Muscle layer of colon (tissue), 2 donors: Measurements from ENCODE around the gene ORM2.
A peak's percentile ranks its signal among the peaks of the same experiment; 100 is the strongest.

Source experiments
- H3K27ac ChIP-seq: one replicate; pipeline ENCODE4 v1.7.0; 2013; ENCODE audit warnings: low read depth, mild to moderate bottlenecking, low read length, moderate library complexity
- H3K27me3 ChIP-seq, 2 donors: one replicate each; pipeline ENCODE4 v1.7.0; 2013; ENCODE audit warnings: low read length in 2 of 2, mild to moderate bottlenecking in 2 of 2; ENCODE audit not compliant: insufficient read depth in 2 of 2, control insufficient read depth in 1 of 2
- H3K36me3 ChIP-seq: one replicate; pipeline ENCODE4 v1.7.0; 2013; ENCODE audit warnings: mild to moderate bottlenecking, low read length; ENCODE audit not compliant: insufficient read depth
- H3K4me1 ChIP-seq: one replicate; pipeline ENCODE4 v1.7.0; 2013; ENCODE audit warnings: mild to moderate bottlenecking, low read length; ENCODE audit not compliant: insufficient read depth
- H3K4me3 ChIP-seq, 2 donors: one replicate each; pipeline ENCODE4 v1.7.0; 2013; ENCODE audit warnings: low read length in 2 of 2, low read depth in 1 of 2, mild to moderate bottlenecking in 1 of 2, moderate library complexity in 1 of 2
- H3K9ac ChIP-seq: one replicate; pipeline ENCODE4 v1.7.0; 2013; ENCODE audit warnings: low read length
- H3K9me3 ChIP-seq: one replicate; pipeline ENCODE4 v1.7.0; 2013; ENCODE audit warnings: mild to moderate bottlenecking, low read length
- donor health status: abdominal sarcoma.
- donor health status: Adenocarcinoma of cecum.

Gene ORM2

DNA sequence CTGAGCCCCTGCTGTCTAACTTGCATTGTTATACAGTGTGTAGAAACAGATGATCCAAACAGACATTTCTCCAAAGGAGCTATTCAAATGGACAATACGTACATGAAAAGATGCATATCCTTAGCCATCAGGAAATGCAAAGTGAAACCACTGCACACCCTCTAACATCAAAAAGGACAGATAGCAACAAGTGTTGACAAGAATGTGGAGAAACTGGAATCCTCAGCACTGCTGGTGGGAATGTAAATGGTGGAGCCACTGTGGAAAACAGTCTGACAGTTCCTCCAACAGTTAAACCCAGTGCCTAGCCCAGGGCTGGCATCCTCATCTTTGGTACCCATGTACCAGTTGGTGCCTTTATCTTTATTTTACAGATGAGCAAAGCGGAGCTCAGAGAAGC is 8.5 kb downstream of the ORM2 start:
- no peak overlapping the region for H3K4me3 ChIP-seq
- no peak overlapping the region for H3K9ac ChIP-seq
- peaks cover 45% of the 10 kb centered on the region for H3K36me3 ChIP-seq
- no peaks in the 10 kb centered on the region for H3K9me3 ChIP-seq
- H3K27me3 ChIP-seq: no peaks in the 10 kb centered on the region
- peaks cover 3% of the 10 kb centered on the region for H3K4me1 ChIP-seq
- H3K27ac ChIP-seq: no peak overlapping the region

DNA sequence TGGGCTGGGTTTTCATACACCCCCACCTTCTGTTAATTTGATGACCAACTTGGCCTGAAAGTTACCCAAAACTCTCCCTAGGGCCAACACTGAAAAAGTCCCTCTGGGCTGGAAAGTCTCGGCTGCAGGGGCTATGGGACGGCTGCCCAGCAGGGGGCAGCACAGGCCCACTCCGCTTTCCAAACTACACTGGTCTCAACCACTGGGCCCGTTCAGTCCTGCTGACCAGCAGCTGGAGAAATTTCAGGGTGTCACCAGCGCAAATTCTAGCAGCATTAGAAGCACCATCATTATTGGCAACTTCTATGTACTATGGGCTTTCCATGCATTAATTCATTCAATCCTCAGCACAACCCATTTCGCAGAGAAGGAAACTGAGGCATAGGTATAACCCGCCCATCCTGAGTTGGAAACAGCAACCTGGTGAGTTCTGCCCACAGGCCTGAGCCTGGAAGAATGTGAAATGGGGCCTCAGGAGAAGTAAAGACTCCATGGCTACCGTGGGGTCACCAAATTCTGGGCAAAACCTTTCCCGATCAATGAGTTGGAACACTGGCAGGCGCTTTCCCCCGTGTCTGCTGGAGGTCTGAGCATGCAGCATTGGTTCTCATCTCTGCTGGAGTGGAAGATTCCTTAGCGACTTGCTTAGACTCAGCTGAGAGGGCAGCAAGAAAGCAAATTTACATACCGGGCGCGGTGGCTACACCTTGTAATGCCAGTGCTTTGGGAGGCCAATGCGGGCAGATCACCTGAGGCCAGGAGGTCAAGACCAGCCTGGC is 9.7 kb downstream of the ORM2 start:
- Histone ChIP-seq H3K4me1 (peaks cover 11% of the 10 kb centered on the region), H3K36me3 (peaks cover 51% of the 10 kb centered on the region), H3K27me3 (no peaks in the 10 kb centered on the region), H3K9me3 (no peaks in the 10 kb centered on the region), H3K4me3 (no peak overlapping the region), H3K9ac (no peak overlapping the region), H3K27ac (no peak overlapping the region)

DNA sequence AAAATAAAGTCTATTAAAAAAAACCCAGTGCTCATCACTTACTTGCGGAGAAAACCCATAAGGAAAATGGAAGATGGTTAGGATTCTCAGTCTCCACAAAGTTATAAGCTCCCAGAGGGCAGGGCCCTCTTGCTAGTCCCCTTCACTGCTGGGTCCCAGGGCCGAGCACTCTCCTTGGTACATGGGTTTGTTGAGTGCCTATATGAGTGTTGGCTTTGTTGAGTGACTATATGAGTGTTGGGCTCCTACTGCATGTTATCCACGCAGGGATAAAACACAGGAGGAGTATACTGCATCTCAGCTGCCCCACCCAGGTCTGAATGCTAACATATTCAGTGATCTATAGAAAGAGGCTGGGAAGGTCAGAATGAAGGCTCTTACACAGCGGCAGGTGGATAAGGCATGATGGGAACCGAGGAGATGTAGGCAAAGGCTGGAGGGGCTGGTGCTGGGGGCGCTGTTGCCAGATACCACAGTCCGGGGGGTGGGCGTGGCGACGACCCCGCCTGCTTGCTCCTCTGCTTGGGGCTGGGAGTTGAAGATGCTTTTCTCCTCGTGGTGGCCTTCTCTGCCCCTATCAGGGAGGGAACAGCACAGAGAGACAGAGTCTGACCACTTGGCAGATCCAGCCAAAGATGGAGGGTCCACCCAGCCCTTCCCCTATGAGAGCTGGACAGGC is 11.6 kb downstream of the ORM2 start:
- H3K27me3 ChIP-seq: no peaks in the 10 kb centered on the region
- H3K4me1 ChIP-seq: peaks cover 15% of the 10 kb centered on the region
- H3K27ac ChIP-seq: no peak overlapping the region
- H3K9me3 ChIP-seq: no peaks in the 10 kb centered on the region
- H3K36me3 ChIP-seq: peaks cover 67% of the 10 kb centered on the region
- no peak overlapping the region for H3K4me3 ChIP-seq
- no peak overlapping the region for H3K9ac ChIP-seq

DNA sequence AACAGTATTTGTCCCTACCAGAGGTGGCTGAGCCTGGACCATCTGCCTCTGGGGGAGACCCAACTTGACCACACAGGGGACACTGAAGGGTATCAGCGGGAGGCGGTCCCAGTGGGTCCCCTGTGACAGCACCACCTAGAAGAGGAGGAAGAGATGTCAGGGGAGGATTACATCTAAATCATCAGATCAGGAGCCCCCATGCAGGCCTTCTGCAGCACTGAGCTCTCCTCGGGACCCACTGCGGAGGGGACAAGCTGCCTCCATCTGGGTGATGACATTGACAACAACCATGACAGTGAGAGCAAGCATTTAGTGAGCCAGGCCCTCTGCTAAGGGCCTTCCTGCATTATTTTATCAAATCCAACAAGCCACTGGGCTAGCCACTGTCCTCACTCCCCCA is 12.3 kb downstream of the ORM2 start:
- no peaks in the 10 kb centered on the region for H3K9me3 ChIP-seq
- H3K36me3 ChIP-seq: peaks cover 74% of the 10 kb centered on the region
- H3K4me3 ChIP-seq: no peak overlapping the region
- H3K9ac ChIP-seq: no peak overlapping the region
- H3K27me3 ChIP-seq: no peaks in the 10 kb centered on the region
- no peak overlapping the region for H3K27ac ChIP-seq
- peaks cover 15% of the 10 kb centered on the region for H3K4me1 ChIP-seq

DNA sequence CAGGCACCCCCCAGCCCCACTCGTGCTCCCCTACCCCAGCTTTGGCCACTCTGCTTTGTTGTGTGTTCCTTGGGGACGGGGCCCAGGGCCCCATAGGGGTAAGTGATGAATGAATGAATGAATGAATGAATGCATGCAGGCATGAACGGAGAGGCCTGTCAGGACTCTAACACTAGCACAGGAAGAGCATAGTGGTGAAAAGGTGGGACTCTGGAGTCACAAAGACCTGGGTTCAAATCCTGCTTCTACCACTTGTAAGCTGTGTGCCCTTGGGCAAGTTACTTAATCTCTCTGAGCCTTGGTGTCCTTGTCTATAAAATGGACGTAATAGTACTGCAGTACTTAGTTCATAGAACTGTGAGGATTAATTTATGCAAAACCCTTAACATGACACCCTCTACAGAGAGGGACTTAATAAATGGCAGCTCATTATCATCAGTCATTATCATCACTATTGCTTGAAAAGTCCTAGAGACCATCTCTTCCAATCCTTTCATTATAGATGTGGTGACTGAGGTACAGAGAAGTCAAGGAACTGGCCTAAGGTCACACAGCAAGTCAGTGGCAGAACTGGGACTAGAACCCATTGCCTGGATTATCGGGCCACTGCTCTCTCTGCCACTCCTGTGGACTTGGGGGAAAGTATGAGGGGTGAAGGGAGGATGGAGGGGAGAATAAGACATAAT is 13.2 kb downstream of the ORM2 start:
- H3K36me3 ChIP-seq: peaks cover 74% of the 10 kb centered on the region
- peaks cover 15% of the 10 kb centered on the region for H3K4me1 ChIP-seq
- H3K4me3 ChIP-seq: no peak overlapping the region
- H3K27ac ChIP-seq: peak overlapping the region; percentile 63
- no peaks in the 10 kb centered on the region for H3K9me3 ChIP-seq
- H3K9ac ChIP-seq: no peak overlapping the region
- no peaks in the 10 kb centered on the region for H3K27me3 ChIP-seq

DNA sequence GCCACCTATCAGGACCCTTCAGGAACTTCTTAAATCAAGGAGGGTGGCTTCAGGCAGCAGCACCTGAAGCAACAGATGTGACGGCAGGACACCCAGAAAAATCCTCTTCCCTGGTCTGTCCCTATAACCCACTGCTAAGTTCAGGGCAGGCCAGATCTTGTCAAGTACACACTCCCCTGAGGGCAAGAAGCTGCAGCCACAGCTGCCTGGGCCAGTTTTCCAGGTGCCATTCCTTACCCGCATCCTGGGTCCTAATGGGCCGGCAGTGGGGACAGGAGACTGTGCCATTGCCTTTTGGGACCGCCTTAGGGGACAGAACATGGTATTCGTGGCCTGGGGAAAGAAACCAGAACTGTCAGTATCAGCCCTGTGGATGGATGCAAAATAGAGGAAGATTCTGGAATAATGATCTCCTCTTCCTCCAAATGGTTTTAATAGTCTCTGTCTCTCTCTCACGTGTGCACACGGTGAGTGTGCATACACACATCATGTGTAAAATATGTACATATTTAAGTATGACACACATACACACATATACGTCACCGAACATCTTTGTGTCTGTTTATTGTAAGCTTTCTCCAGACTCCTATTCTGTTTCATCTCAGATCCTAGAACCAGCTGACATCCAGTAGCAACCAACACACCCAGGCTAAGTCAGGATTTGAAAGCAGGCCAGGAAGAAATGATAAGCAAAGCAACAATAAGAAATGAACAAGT is 14.0 kb downstream of the ORM2 start:
- Histone ChIP-seq H3K4me3 (no peak overlapping the region), H3K9me3 (no peaks in the 10 kb centered on the region), H3K27me3 (no peaks in the 10 kb centered on the region), H3K4me1 (peaks cover 23% of the 10 kb centered on the region), H3K27ac (peak overlapping the region; percentile 67), H3K9ac (no peak overlapping the region), H3K36me3 (peaks cover 70% of the 10 kb centered on the region)

DNA sequence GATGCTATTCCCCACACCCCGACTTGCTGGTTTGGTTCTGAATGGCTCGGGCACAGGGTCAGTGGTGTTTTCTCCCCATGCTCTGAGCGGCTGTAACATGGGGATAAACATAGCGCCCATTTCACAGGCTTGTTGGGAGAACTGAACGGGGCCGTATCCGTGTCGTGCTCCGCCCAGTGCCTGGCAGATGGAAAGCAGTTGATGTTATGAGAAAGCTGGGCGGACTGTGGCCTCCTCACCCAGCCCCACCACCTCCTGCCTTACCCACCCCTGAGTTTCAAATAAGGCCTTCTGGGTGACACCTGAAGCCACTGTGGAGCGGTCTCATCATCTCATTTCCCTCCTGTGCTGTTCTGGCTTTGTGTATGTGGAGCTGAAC is 14.5 kb downstream of the ORM2 start:
- peaks cover 26% of the 10 kb centered on the region for H3K4me1 ChIP-seq
- peak overlapping the region in 1 of 2 donors; percentile 1 for H3K4me3 ChIP-seq
- no peak overlapping the region for H3K9ac ChIP-seq
- no peaks in the 10 kb centered on the region for H3K9me3 ChIP-seq
- peak overlapping the region; percentile 67 for H3K27ac ChIP-seq
- H3K27me3 ChIP-seq: no peaks in the 10 kb centered on the region
- peaks cover 68% of the 10 kb centered on the region for H3K36me3 ChIP-seq

DNA sequence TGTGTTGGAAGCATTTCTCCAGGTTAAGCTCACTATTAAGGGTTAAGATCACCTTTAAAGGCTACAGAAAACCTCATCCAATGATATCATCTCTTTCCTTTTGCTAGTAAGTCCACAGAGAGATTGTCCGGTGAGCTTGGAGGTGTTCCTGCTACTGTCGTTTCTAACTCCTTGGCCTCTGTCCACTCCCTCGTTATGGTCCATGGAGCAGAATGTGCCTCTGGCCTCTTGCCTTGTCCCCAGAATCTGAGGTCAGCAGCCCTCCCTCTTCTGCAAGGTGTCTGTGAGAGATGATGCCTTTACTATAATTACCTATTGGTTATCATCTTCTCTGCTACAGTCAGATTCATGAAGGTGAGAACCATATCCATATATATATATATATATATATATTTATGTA is 15.0 kb downstream of the ORM2 start:
- peaks cover 31% of the 10 kb centered on the region for H3K4me1 ChIP-seq
- peaks cover 66% of the 10 kb centered on the region for H3K36me3 ChIP-seq
- H3K4me3 ChIP-seq: no peak overlapping the region
- H3K27ac ChIP-seq: peak overlapping the region; percentile 67
- H3K27me3 ChIP-seq: no peaks in the 10 kb centered on the region
- no peaks in the 10 kb centered on the region for H3K9me3 ChIP-seq
- H3K9ac ChIP-seq: no peak overlapping the region

DNA sequence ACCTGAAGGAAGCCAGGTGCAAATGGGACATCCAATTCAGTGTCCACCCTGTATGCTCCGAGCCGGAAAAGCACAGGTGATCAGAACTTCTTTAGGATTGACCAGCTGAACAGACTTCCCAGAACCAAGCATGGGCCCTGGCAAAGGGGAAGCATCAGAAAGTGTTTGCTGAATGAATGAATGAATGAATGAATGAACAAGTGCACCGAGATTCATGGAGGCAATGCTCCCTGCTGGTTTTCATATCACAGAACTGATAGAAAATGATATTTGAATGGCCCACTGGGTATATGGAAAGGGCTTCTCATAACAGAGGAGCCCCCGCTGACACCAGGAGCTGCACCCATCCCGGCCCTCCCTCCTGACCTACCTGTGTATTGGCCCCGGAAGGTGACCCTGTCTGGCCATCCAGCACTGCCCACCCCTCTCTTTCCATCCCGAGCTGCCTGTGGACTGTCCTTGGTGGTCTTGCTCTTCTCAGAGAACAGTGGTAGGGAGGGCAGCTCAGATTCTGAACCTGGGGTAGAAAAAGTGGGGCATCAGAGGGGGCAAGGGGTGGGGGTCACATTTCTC is 15.9 kb downstream of the ORM2 start:
- Histone ChIP-seq H3K4me1 (peaks cover 33% of the 10 kb centered on the region), H3K27ac (no peak overlapping the region), H3K36me3 (peaks cover 66% of the 10 kb centered on the region), H3K4me3 (no peak overlapping the region), H3K27me3 (no peaks in the 10 kb centered on the region), H3K9ac (no peak overlapping the region), H3K9me3 (no peaks in the 10 kb centered on the region)

DNA sequence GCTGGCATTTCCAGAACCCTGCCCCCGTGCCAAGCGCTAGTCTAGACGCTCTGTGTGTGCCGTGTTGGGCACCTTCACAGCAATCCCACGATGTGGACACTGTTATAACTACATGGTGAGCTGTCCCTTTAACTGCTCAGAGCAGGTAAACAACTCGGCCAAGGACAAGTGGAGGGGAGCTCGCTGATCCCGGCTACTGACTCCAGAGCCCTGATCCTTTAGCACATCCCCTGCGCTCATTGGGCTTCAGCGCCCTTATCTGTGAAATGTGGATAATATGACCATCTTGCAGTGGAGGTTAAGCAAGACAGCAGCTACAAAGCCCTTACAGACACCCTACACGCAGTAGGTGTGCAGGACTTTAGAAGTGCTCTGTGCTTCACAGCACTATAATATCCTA is 16.5 kb downstream of the ORM2 start:
- Histone ChIP-seq H3K9ac (no peak overlapping the region), H3K27me3 (no peaks in the 10 kb centered on the region), H3K36me3 (peaks cover 66% of the 10 kb centered on the region), H3K27ac (no peak overlapping the region), H3K4me1 (peaks cover 33% of the 10 kb centered on the region), H3K4me3 (no peak overlapping the region), H3K9me3 (no peaks in the 10 kb centered on the region)

DNA sequence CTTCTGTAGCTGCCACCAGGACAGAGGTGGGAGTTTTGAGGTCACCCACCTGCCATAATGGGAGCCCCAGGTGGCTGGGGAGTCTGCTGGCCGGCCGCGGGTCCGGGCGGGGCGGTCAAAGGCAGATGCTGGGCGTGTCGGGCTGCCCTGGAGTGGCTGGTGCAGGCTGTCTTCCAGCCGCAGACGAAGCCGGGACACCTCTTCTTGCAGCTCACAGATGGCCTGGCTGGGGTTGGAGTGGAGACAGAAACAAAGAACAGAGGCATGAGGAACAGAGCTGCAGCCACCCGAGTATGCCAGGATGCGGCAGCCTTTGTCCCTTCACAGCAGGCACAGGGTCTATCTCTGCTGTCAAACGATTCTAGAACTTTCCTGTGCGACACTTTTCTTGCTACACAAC is 18.0 kb downstream of the ORM2 start:
- Histone ChIP-seq H3K27ac (peak overlapping the region; percentile 79), H3K36me3 (peaks cover 55% of the 10 kb centered on the region), H3K4me1 (peaks cover 33% of the 10 kb centered on the region), H3K9ac (no peak overlapping the region), H3K4me3 (no peak overlapping the region), H3K9me3 (no peaks in the 10 kb centered on the region), H3K27me3 (no peaks in the 10 kb centered on the region)
